Upper lobe of left lung (tissue), 4 donors: ENCODE measurements around the gene GNPTAB.

Experiments used
- EP300 ChIP-seq, 4 donors: sonication (generic); formaldehyde crosslinking; IDR thresholded peaks; one replicate each; pipeline ENCODE4 v1.5.1; 2017; ENCODE audit warnings: antibody characterized with exemption in 4 of 4, control low read depth in 2 of 4
- POLR2A ChIP-seq, 4 donors: fragments of 450-650 bp; IDR thresholded peaks; one replicate each; pipeline ENCODE4 v1.5.1; 2016 to 2017; ENCODE audit warnings: antibody characterized with exemption in 4 of 4, mild to moderate bottlenecking in 2 of 4

- TF ChIP-seq EP300 (IDR thresholded peaks at IDR 0.05) (no peak), POLR2A (IDR thresholded peaks at IDR 0.05) (no peak)
Observed at GRCh38 chr12:101738920-101739665, 91.7 kb downstream of the GNPTAB start, which contains the start of gene SYCP3.
